ENCODE measurements around the gene FAM76A.

GRCh38 chr1:27772036-27772931, 46.5 kb downstream of the FAM76A start:
- TF ChIP-seq POLR2A (IDR thresholded peaks at IDR 0.05; ENCODE audit: low read depth, low read length) (no peak; the same call in 1 of the 2 replicates), SPI1 (IDR thresholded peaks at IDR 0.05; ENCODE audit: low read depth, low read length) (no peak), POLR2AphosphoS5 (IDR thresholded peaks at IDR 0.05; ENCODE audit: low read depth, low read length) (no peak; the same call in 1 of the 2 replicates), TAF1 (IDR thresholded peaks at IDR 0.05; ENCODE audit: low read depth, low read length) (no peak), POU2F2 (IDR thresholded peaks at IDR 0.05; ENCODE audit: low read depth, low read length) (no peak), PAX5 (IDR thresholded peaks at IDR 0.05; ENCODE audit: insufficient read depth, low read length, severe bottlenecking) (no peak)

Data from GM12891 (cell line).